ENCODE measurements around the gene ZFYVE9. TPM values are rescaled to one million over a fixed set of nuclear protein-coding genes. Genes with fewer than 3 reads are reported as not detected.
A peak's percentile ranks its signal among the peaks of the same experiment; 100 is the strongest.

Gene ZFYVE9
- total RNA-seq, 2 donors from 2014 or later = 15.8 to 18.5 TPM

DNA sequence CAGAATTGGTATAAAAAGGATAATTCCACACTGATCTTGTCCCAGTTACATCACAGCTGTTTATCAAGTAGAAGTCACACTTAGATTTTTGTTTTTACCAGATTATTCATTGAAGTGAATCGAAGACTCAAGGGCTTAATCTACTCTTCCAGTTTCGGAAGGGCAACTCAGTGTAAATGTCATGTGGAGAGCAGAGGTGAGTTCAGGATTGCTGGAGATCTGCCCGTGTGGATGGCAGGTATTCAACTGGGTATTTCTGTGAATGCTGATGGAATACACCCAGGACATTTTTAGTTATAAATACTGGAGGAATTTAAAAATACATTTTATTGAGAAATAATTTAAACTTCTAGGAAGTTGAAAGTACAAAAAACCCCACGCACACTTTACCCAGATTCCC, 204.8 kb downstream of the ZFYVE9 start:
- H3K4me1 ChIP-seq = no peaks in the 10 kb centered on the region
- no peak overlapping the region for H3K4me3 ChIP-seq
- peaks cover 8% of the 10 kb centered on the region for H3K36me3 ChIP-seq
- no peaks in the 10 kb centered on the region for H3K27me3 ChIP-seq
- H3K9me3 ChIP-seq = no peaks in the 10 kb centered on the region
- no peak overlapping the region for H3K27ac ChIP-seq
- TF ChIP-seq, protein P1, sequence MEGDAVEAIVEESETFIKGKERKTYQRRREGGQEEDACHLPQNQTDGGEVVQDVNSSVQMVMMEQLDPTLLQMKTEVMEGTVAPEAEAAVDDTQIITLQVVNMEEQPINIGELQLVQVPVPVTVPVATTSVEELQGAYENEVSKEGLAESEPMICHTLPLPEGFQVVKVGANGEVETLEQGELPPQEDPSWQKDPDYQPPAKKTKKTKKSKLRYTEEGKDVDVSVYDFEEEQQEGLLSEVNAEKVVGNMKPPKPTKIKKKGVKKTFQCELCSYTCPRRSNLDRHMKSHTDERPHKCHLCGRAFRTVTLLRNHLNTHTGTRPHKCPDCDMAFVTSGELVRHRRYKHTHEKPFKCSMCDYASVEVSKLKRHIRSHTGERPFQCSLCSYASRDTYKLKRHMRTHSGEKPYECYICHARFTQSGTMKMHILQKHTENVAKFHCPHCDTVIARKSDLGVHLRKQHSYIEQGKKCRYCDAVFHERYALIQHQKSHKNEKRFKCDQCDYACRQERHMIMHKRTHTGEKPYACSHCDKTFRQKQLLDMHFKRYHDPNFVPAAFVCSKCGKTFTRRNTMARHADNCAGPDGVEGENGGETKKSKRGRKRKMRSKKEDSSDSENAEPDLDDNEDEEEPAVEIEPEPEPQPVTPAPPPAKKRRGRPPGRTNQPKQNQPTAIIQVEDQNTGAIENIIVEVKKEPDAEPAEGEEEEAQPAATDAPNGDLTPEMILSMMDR (IDR thresholded peaks at IDR 0.05) = no peak
- peak; percentile 26 for DNase-seq (ENCODE audit: low spot score)

DNA sequence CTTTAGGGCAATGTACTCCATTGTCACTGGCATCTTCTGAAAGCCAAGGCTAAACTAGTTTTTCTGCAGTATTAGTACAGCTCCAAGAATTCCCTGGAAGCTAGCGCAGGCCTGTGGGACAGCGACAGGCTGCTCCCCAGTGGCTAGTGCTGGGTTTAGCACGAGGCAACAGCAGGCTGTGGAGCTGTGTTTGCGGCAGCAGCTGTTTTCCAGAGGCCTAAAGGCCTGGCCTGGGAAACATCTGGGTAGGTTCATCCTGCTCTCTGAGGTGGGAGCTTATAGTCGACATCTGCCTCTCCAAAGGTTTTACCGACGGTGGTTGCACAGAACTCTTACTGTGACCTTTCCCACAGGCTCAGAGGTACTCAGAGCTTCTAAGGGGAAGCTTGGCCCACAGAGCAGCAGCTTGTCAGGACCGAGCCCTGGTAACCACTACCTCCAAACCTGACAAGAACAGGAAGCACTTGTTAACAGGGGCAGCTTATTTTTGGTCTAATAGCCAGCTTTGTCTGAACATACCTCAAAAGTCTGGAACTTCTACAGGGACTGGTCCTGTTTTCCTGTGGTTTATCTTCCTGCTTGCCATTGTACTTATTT, 206.9 kb downstream of the ZFYVE9 start:
- Histone ChIP-seq H3K9me3 (no peaks in the 10 kb centered on the region), H3K36me3 (peaks cover 25% of the 10 kb centered on the region), H3K4me1 (no peaks in the 10 kb centered on the region), H3K27me3 (no peaks in the 10 kb centered on the region), H3K27ac (no peak overlapping the region), H3K4me3 (no peak overlapping the region)
- peak; percentile 49 for DNase-seq (ENCODE audit: low spot score)
- TF ChIP-seq, protein P1 (IDR thresholded peaks at IDR 0.05) = no peak

DNA sequence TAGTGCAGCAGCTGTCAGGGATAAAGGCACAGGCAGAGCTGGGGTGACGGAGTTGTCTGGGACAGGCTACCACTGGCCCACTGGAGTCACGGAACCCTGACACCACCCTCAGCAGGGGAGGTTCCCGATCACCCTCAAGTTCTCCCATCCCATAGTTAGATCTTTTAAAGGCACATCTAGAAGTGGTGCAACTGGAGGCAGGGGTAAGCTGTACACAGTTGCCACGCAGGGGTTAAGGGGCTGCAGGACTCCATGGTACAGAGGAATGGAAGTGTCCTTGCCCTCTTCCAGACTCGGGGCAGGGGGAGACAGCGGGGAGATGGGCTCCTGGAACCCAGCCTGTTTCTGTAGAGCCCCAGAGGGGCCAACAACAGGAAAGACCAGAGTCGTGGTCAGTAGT, 210.8 kb downstream of the ZFYVE9 start:
- Histone ChIP-seq H3K27ac (no peak overlapping the region), H3K4me3 (no peak overlapping the region), H3K27me3 (no peaks in the 10 kb centered on the region), H3K9me3 (no peaks in the 10 kb centered on the region), H3K4me1 (no peaks in the 10 kb centered on the region), H3K36me3 (peaks cover 56% of the 10 kb centered on the region)
- TF ChIP-seq, protein P1 (IDR thresholded peaks at IDR 0.05) = no peak
- DNase-seq (ENCODE audit: low spot score) = peak; percentile 54

DNA sequence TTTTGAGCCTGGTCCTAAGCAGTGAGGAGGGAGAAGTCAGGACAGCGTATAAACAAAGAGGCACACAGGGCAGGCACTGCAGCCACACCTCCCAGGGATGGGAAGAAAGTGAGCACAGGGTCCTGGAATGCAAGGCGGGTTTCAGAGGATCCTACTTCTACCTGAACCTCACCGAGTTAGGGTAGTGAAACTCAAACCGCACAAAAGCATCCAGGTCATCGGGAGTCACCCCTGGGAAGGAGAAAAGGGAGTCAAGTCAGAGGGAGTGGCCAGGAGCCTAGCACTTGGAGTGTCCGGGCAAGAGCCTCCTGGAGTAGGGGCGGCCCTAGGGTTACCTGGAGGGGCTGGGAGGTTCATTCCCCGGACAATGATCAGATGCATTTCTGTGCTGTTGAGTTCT, 213.5 kb downstream of the ZFYVE9 start:
- TF ChIP-seq, protein P1 (IDR thresholded peaks at IDR 0.05) = no peak
- H3K36me3 ChIP-seq = peaks cover 84% of the 10 kb centered on the region
- no peaks in the 10 kb centered on the region for H3K9me3 ChIP-seq

DNA sequence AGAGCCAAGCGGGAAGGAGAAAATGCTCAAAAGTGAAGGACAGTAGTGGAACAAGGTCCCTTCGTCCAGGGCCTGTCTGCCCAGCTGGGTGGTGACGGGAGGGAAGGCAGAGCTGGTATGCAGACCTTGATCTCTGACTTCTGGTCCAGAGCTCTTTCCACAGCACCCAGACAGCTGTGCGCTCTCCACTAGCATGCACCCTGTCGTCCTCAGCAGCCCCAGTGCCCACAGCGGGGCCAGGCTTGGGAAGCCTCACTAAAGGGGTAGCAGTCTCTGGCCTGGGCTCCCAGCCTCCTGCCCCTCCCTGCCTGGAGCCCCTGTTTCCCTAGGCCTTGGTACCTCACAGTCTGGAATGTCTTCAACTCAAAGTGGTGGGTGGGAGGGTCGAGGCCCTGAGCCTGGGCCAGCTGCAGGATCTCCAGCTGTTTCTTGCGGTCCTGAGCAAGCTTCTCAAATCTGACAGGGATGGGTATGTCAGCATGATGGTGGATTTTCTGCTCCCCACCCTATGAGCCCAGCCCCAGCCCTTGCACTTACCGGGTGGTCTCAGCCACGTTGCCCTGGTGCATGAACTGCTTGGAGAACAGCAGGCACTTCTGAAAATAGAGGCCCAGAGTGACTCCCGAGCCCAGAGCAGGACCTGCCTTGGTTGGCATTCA, 214.1 kb downstream of the ZFYVE9 start:
- no peak overlapping the region for H3K4me3 ChIP-seq
- DNase-seq (ENCODE audit: low spot score) = no peak
- H3K27ac ChIP-seq = no peak overlapping the region
- H3K9me3 ChIP-seq = no peaks in the 10 kb centered on the region
- peaks cover 89% of the 10 kb centered on the region for H3K36me3 ChIP-seq
- TF ChIP-seq, protein P1 (IDR thresholded peaks at IDR 0.05) = no peak
- H3K4me1 ChIP-seq = no peaks in the 10 kb centered on the region
- H3K27me3 ChIP-seq = no peaks in the 10 kb centered on the region

More for the DNA sequence above, 213.5 kb downstream of the ZFYVE9 start:
- Histone ChIP-seq H3K27me3 (no peaks in the 10 kb centered on the region), H3K4me1 (no peaks in the 10 kb centered on the region), H3K27ac (no peak overlapping the region), H3K4me3 (no peak overlapping the region)
- no peak for DNase-seq (ENCODE audit: low spot score)
